ENCODE data around the gene GAL3ST1. TPM values are rescaled to one million over a fixed set of nuclear protein-coding genes. Genes with fewer than 3 reads are reported as not detected.
A peak's percentile ranks its signal among the peaks of the same experiment; 100 is the strongest.

The GAL3ST1 gene
- total RNA-seq, 3 donors from 2014 or later (not counting 1 experiment from before 2014, with no cell fraction given): not detected

- DNase-seq (no peak), ATAC-seq (no peak)
- no peaks in the 10 kb centered on the region for H3K27me3 ChIP-seq (ENCODE audit: control insufficient read depth, insufficient read depth, low read length)
- no peaks in the 10 kb centered on the region for H3K4me1 ChIP-seq (ENCODE audit: control insufficient read depth, insufficient read depth, low read length)
- H3K36me3 ChIP-seq (ENCODE audit: control insufficient read depth, insufficient read depth, low read length): no peaks in the 10 kb centered on the region
- no peaks in the 10 kb centered on the region for H3K9me3 ChIP-seq (ENCODE audit: control insufficient read depth, insufficient read depth, low read length)
- intact Hi-C loops (cut with micrococcal nuclease): no loop called here
- Mint-ChIP-seq H3K36me3 (no peaks in the 10 kb centered on the region), H3K27ac (no peak overlapping the region), H3K4me1 (no peaks in the 10 kb centered on the region), H3K4me3 (no peak overlapping the region), H3K9me3 (no peaks in the 10 kb centered on the region), H3K27me3 (ENCODE audit: low read depth in 2 of 2) (no peaks in the 10 kb centered on the region)
- no peak overlapping the region for H3K4me3 ChIP-seq (ENCODE audit: low read length)
- no peak for TF ChIP-seq CTCF (IDR thresholded peaks at IDR 0.05)
- WGBS (ENCODE audit: insufficient coverage): 82% methylated on average over 6 of the region's 6 CpGs
- H3K27ac ChIP-seq (ENCODE audit: low read length): no peak overlapping the region
Observed at GRCh38 chr22:30556388-30556787, 18.1 kb downstream of the GAL3ST1 start.

DNA sequence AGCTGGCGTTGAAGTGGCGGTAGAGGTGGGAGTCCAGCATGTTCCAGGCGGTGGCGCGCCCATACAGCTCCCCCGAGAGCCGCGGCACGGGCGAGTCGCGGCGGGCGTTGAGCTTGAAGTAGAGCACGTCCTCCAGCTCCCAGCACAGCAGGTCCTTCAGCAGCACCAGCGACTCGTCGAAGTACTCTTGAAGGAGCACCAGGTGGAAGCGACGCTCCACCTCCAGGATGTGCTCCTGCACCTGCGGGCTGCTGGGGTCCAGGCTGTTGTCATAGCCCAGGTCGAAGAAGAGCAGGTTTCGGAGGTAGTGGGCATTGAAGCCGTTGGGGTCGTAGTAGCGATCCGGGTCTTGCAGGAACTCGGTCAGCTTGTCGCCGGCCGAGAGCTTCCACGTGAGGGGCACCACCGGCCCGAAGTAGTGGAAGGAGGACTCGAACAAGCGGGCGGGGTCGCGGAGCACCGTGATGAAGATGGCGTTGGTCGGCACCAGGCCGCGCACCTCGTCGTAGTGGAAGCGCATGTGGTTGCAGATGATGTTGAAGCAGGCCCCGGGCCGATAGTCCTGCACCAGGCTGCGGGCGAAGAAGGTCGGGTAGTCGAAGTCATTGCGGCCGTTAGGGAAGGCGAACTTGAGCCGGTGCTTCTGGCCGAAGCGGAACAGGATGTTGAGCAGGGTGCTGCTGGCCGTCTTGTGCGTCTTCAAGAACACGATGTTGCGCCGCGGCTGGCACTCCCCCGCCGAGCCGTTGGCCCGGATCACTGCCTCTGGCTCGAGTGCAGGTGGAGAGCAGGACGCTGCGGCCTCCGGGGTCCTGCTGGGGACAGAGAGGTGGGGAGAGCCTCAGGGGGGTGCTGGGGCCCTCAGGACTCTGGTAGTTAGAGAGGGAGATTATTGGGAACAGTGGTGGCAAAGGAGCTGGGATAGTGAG is 18.9 kb downstream of the GAL3ST1 start:
- Mint-ChIP-seq H3K9me3 (no peaks in the 10 kb centered on the region), H3K4me3 (no peak overlapping the region), H3K27me3 (ENCODE audit: low read depth in 2 of 2) (no peaks in the 10 kb centered on the region), H3K4me1 (no peaks in the 10 kb centered on the region), H3K36me3 (no peaks in the 10 kb centered on the region), H3K27ac (no peak overlapping the region)
- H3K9me3 ChIP-seq (ENCODE audit: control insufficient read depth, insufficient read depth, low read length): no peaks in the 10 kb centered on the region
- DNase-seq: peak in 1 of 2 donors; percentile 15
- no peaks in the 10 kb centered on the region for H3K4me1 ChIP-seq (ENCODE audit: control insufficient read depth, insufficient read depth, low read length)
- H3K4me3 ChIP-seq (ENCODE audit: low read length): no peak overlapping the region
- intact Hi-C loops (cut with micrococcal nuclease): no loop called here
- TF ChIP-seq CTCF (IDR thresholded peaks at IDR 0.05): no peak
- no peak for ATAC-seq
- WGBS (ENCODE audit: insufficient coverage): 95% methylated on average over 73 of the region's 73 CpGs
- H3K27me3 ChIP-seq (ENCODE audit: control insufficient read depth, insufficient read depth, low read length): no peaks in the 10 kb centered on the region
- H3K36me3 ChIP-seq (ENCODE audit: control insufficient read depth, insufficient read depth, low read length): no peaks in the 10 kb centered on the region
- H3K27ac ChIP-seq (ENCODE audit: low read length): no peak overlapping the region

GRCh38 chr22:30553971-30554370 is 20.5 kb downstream of the GAL3ST1 start:
- Mint-ChIP-seq H3K36me3 (no peaks in the 10 kb centered on the region), H3K4me3 (no peak overlapping the region), H3K27me3 (ENCODE audit: low read depth in 2 of 2) (no peaks in the 10 kb centered on the region), H3K4me1 (no peaks in the 10 kb centered on the region), H3K9me3 (no peaks in the 10 kb centered on the region), H3K27ac (no peak overlapping the region)
- no peak for ATAC-seq
- TF ChIP-seq CTCF (IDR thresholded peaks at IDR 0.05): no peak
- Histone ChIP-seq H3K27ac (ENCODE audit: low read length) (no peak overlapping the region), H3K4me3 (ENCODE audit: low read length) (no peak overlapping the region), H3K9me3 (ENCODE audit: control insufficient read depth, insufficient read depth, low read length) (no peaks in the 10 kb centered on the region), H3K4me1 (ENCODE audit: control insufficient read depth, insufficient read depth, low read length) (no peaks in the 10 kb centered on the region), H3K36me3 (ENCODE audit: control insufficient read depth, insufficient read depth, low read length) (no peaks in the 10 kb centered on the region), H3K27me3 (ENCODE audit: control insufficient read depth, insufficient read depth, low read length) (no peaks in the 10 kb centered on the region)
- intact Hi-C loops (cut with micrococcal nuclease): no loop called here
- 68% methylated on average over 3 of the region's 7 CpGs for WGBS (ENCODE audit: insufficient coverage)
- no peak for DNase-seq

Data from natural killer cell (primary cell).